H9 (cell line): ENCODE measurements around the gene CACNA1H. TPM values are rescaled to one million over a fixed set of nuclear protein-coding genes. Genes with fewer than 3 reads are reported as not detected.

Experiments
- DNase-seq: peaks from one replicate; pipeline ENCODE4 v3.0.0-alpha.2; 2017
- H2AFZ ChIP-seq: one replicate; pipeline ENCODE4 v1.6.1; 2013; ENCODE audit warnings: mild to moderate bottlenecking, low read length, control low read depth, moderate library complexity
- H2AK5ac ChIP-seq: 2 replicates; pipeline ENCODE4 v1.6.1; 2013; ENCODE audit warnings: low read length, control low read depth, mixed read lengths; ENCODE audit not compliant: insufficient read length
- H2BK120ac ChIP-seq: one replicate; pipeline ENCODE4 v1.6.1; 2013; ENCODE audit warnings: low read depth, mild to moderate bottlenecking, low read length, control low read depth, inconsistent platforms; ENCODE audit not compliant: poor library complexity, severe bottlenecking
- H2BK12ac ChIP-seq: 2 replicates; pipeline ENCODE4 v1.6.1; 2013; ENCODE audit warnings: low read length, control low read depth, mixed read lengths, low read depth; ENCODE audit not compliant: insufficient read length
- H2BK15ac ChIP-seq: 2 replicates; pipeline ENCODE4 v1.6.1; 2013; ENCODE audit warnings: low read depth, low read length, control low read depth
- H2BK20ac ChIP-seq: one replicate; pipeline ENCODE4 v1.6.1; 2013; ENCODE audit warnings: low read depth, mild to moderate bottlenecking, low read length, control low read depth, inconsistent platforms; ENCODE audit not compliant: poor library complexity, severe bottlenecking
- H2BK5ac ChIP-seq: 2 replicates; pipeline ENCODE4 v1.6.1; 2013; ENCODE audit warnings: low read length, control low read depth, mixed read lengths; ENCODE audit not compliant: insufficient read length
- H3K14ac ChIP-seq: 2 replicates; pipeline ENCODE4 v1.6.1; 2013; ENCODE audit warnings: low read length, control low read depth; ENCODE audit not compliant: insufficient read depth
- H3K18ac ChIP-seq: 2 replicates; pipeline ENCODE4 v1.6.1; 2013; ENCODE audit warnings: low read depth, mild to moderate bottlenecking, mixed read lengths, low read length, control low read depth; ENCODE audit not compliant: insufficient read length
- H3K23ac ChIP-seq: 2 replicates; pipeline ENCODE4 v1.6.1; 2013; ENCODE audit warnings: low read length, control low read depth, mixed read lengths, low read depth; ENCODE audit not compliant: insufficient read length
- H3K23me2 ChIP-seq: 2 replicates; pipeline ENCODE4 v1.6.1; 2013; ENCODE audit warnings: low read depth, mild to moderate bottlenecking, mixed read lengths, low read length, control low read depth; ENCODE audit not compliant: insufficient read length, poor library complexity, severe bottlenecking
- H3K27ac ChIP-seq: 2 replicates; pipeline ENCODE4 v1.5.1; 2013; ENCODE audit warnings: low read length, control low read depth, mixed read lengths, low read depth; ENCODE audit not compliant: insufficient read length
- H3K27me3 ChIP-seq: 2 replicates; pipeline ENCODE4 v1.6.1; 2013; ENCODE audit warnings: low read length, control low read depth, inconsistent platforms; ENCODE audit not compliant: insufficient read depth
- H3K4ac ChIP-seq: 2 replicates; pipeline ENCODE4 v1.6.1; 2013; ENCODE audit warnings: low read depth, mild to moderate bottlenecking, control low read depth, inconsistent platforms, low read length, moderate library complexity
- H3K4me1 ChIP-seq: 2 replicates; pipeline ENCODE4 v1.6.1; 2013; ENCODE audit warnings: low read length, control low read depth, inconsistent platforms; ENCODE audit not compliant: insufficient read depth
- H3K4me2 ChIP-seq: 2 replicates; pipeline ENCODE4 v1.6.1; 2013; ENCODE audit warnings: low read length, control low read depth, mixed read lengths; ENCODE audit not compliant: insufficient read length, insufficient read depth
- H3K56ac ChIP-seq: 2 replicates; pipeline ENCODE4 v1.6.1; 2013; ENCODE audit warnings: low read depth, mild to moderate bottlenecking, mixed read lengths, low read length, control low read depth; ENCODE audit not compliant: insufficient read length
- H3K79me1 ChIP-seq: 2 replicates; pipeline ENCODE4 v1.6.1; 2013; ENCODE audit warnings: low read depth, mild to moderate bottlenecking, moderate library complexity, low read length, control low read depth, inconsistent platforms; ENCODE audit not compliant: insufficient read depth, poor library complexity, severe bottlenecking
- H3K79me2 ChIP-seq: 2 replicates; pipeline ENCODE4 v1.6.1; 2013; ENCODE audit warnings: low read length, control low read depth, inconsistent platforms; ENCODE audit not compliant: insufficient read depth
- H3K9ac ChIP-seq: 2 replicates; pipeline ENCODE4 v1.6.1; 2013; ENCODE audit warnings: low read length, control low read depth, mixed read lengths; ENCODE audit not compliant: insufficient read length; ENCODE audit errors: extremely low read depth
- H3K9me3 ChIP-seq: one replicate; pipeline ENCODE4 v1.6.1; 2013; ENCODE audit warnings: low read depth, low read length, inconsistent platforms; ENCODE audit not compliant: control insufficient read depth
- H3T11ph ChIP-seq: one replicate; pipeline ENCODE4 v1.6.1; 2013; ENCODE audit warnings: mild to moderate bottlenecking, low read length, control low read depth, inconsistent platforms
- H4K20me1 ChIP-seq: one replicate; pipeline ENCODE4 v1.6.1; 2013; ENCODE audit not compliant: control insufficient read depth, insufficient read length, insufficient read depth
- H4K5ac ChIP-seq: 2 replicates; pipeline ENCODE4 v1.6.1; 2013; ENCODE audit warnings: low read depth, mild to moderate bottlenecking, mixed read lengths, low read length, control low read depth; ENCODE audit not compliant: insufficient read length
- H4K8ac ChIP-seq: replicated peaks from 2 replicates; pipeline ENCODE4 v1.6.1; 2013; ENCODE audit warnings: low read length, control low read depth, mixed read lengths, low read depth; ENCODE audit not compliant: insufficient read length
- H4K91ac ChIP-seq: 2 replicates; pipeline ENCODE4 v1.6.1; 2013; ENCODE audit warnings: low read depth, mild to moderate bottlenecking, moderate library complexity, mixed read lengths, low read length, control low read depth; ENCODE audit not compliant: insufficient read length
- H3K27ac Mint-ChIP-seq, 3 experiments: 2 replicates in 2 of 3; 3 replicates in 1 of 3; pipeline ENCODE4 v1.8.0; 2020 to 2021; ENCODE audit warnings: mixed read lengths in 3 of 3, mild to moderate bottlenecking in 1 of 3, moderate library complexity in 1 of 3
- H3K27me3 Mint-ChIP-seq: 2 replicates; pipeline ENCODE4 v1.8.0; 2021; ENCODE audit warnings: low read depth, mild to moderate bottlenecking, moderate library complexity, mixed read lengths
- H3K36me3 Mint-ChIP-seq, 3 experiments: 2 replicates in 2 of 3; 3 replicates in 1 of 3; pipeline ENCODE4 v1.8.0; 2020 to 2021; ENCODE audit warnings: low read depth in 3 of 3, mixed read lengths in 3 of 3; ENCODE audit not compliant: insufficient read depth in 1 of 3
- H3K4me1 Mint-ChIP-seq, 2 experiments: 2 replicates each; pipeline ENCODE4 v1.8.0; 2020; ENCODE audit warnings: mixed read lengths in 2 of 2
- H3K4me3 Mint-ChIP-seq, 2 experiments: 2 replicates in 1 of 2; 3 replicates in 1 of 2; pipeline ENCODE4 v1.8.0; 2020 to 2021; ENCODE audit warnings: mild to moderate bottlenecking in 2 of 2, mixed read lengths in 2 of 2, moderate library complexity in 1 of 2
- H3K9me3 Mint-ChIP-seq, 2 experiments: 2 replicates in 1 of 2; 3 replicates in 1 of 2; pipeline ENCODE4 v1.8.0; 2020; ENCODE audit warnings: mild to moderate bottlenecking in 2 of 2, mixed read lengths in 2 of 2, moderate library complexity in 1 of 2
- WGBS: extraction: QIAGEN DNeasy Blood & Tissue Kit; methylation state at CpG from one replicate; pipeline ENCODE4 v1.1.7; 2013; ENCODE audit warnings: missing lambda C conversion rate, low lambda C conversion rate, mixed read lengths; ENCODE audit not compliant: insufficient read length; ENCODE audit errors: extremely low coverage; 5-methylcytosine and 5-hydroxymethylcytosine counted together
- total RNA-seq: library from RNA; stranded (reverse); gene quantifications from 2 replicates; pipeline ENCODE4 v1.2.1, GENCODE V29; 2021
- TF ChIP-seq, protein P1 (sequence below): fragments of 200-600 bp; sonication (generic); conservative IDR thresholded peaks from 3 replicates; pipeline ENCODE4 v1.8.0; 2021; ENCODE audit warnings: antibody characterized with exemption, mild to moderate bottlenecking

CACNA1H gene
- total RNA-seq, 1 experiment from 2014 or later, result 43.3 TPM

- no peak overlapping the region for H4K91ac ChIP-seq
- Mint-ChIP-seq H3K27ac (no peak overlapping the region), H3K4me1 (peaks cover 0 to 3% of the 10 kb centered on the region in 2 experiments; a peak in 1 of 4 replicates), H3K9me3 (no peaks in the 10 kb centered on the region; a peak in 1 of 5 replicates), H3K4me3 (no peak overlapping the region), H3K36me3 (no peaks in the 10 kb centered on the region), H3K27me3 (peaks cover 49% of the 10 kb centered on the region)
- no peak overlapping the region for H2AFZ ChIP-seq
- peaks cover 4% of the 10 kb centered on the region for H3K23me2 ChIP-seq
- H3K9ac ChIP-seq, result no peak overlapping the region
- H2BK20ac ChIP-seq, result no peak overlapping the region
- no peaks in the 10 kb centered on the region for H3K4me1 ChIP-seq
- H2AK5ac ChIP-seq, result no peak overlapping the region
- no peak overlapping the region for H2BK5ac ChIP-seq
- no peaks in the 10 kb centered on the region for H3K79me1 ChIP-seq
- no peak overlapping the region for H2BK12ac ChIP-seq
- no peak overlapping the region for H3T11ph ChIP-seq
- no peak overlapping the region for H2BK15ac ChIP-seq
- H4K8ac ChIP-seq, result no peak overlapping the region
- TF ChIP-seq, protein P1, sequence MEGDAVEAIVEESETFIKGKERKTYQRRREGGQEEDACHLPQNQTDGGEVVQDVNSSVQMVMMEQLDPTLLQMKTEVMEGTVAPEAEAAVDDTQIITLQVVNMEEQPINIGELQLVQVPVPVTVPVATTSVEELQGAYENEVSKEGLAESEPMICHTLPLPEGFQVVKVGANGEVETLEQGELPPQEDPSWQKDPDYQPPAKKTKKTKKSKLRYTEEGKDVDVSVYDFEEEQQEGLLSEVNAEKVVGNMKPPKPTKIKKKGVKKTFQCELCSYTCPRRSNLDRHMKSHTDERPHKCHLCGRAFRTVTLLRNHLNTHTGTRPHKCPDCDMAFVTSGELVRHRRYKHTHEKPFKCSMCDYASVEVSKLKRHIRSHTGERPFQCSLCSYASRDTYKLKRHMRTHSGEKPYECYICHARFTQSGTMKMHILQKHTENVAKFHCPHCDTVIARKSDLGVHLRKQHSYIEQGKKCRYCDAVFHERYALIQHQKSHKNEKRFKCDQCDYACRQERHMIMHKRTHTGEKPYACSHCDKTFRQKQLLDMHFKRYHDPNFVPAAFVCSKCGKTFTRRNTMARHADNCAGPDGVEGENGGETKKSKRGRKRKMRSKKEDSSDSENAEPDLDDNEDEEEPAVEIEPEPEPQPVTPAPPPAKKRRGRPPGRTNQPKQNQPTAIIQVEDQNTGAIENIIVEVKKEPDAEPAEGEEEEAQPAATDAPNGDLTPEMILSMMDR, result no peak
- H3K23ac ChIP-seq, result no peak overlapping the region
- no peak overlapping the region for H2BK120ac ChIP-seq
- H3K9me3 ChIP-seq, result no peaks in the 10 kb centered on the region
- no peak overlapping the region for H3K14ac ChIP-seq
- no peak overlapping the region for H3K56ac ChIP-seq
- no peak overlapping the region for H3K27ac ChIP-seq
- H4K5ac ChIP-seq, result no peak overlapping the region
- DNase-seq, result no peak
- no peaks in the 10 kb centered on the region for H4K20me1 ChIP-seq
- H3K4ac ChIP-seq, result no peak overlapping the region
- no CpG with 5 or more reads among the region's 22 CpGs for WGBS
- no peaks in the 10 kb centered on the region for H3K79me2 ChIP-seq
- no peak overlapping the region for H3K18ac ChIP-seq
- H3K27me3 ChIP-seq, result no peaks in the 10 kb centered on the region
- no peak overlapping the region for H3K4me2 ChIP-seq
Observed at GRCh38 chr16:1107141-1107540, 45.8 kb upstream of the CACNA1H start.
